Astrocyte (in vitro differentiated cells and primary cell): Measurements from ENCODE around the gene LOXL4. TPM values are rescaled to one million over a fixed set of nuclear protein-coding genes. Genes with fewer than 3 reads are reported as not detected.

Experiments used
- DNase-seq: peaks from one replicate; pipeline ENCODE4 v3.0.0-alpha.2; 2010; ENCODE audit warnings: low read depth
- FAIRE-seq: peaks from 2 replicates; lab custom pipeline; 2011; peaks lifted over from hg19 to GRCh38; lab: Jason Lieb, UNC
- H2AFZ ChIP-seq: 2 replicates; pipeline ENCODE4 v1.6.0; 2012; ENCODE audit warnings: low read depth, low read length, inconsistent platforms
- H3K27ac ChIP-seq: 2 replicates; pipeline ENCODE4 v1.5.1; 2011; ENCODE audit warnings: low read depth, low read length, inconsistent platforms
- H3K27me3 ChIP-seq: 2 replicates; pipeline ENCODE4 v1.6.0; 2011; ENCODE audit warnings: low read length, inconsistent platforms; ENCODE audit not compliant: insufficient read depth
- H3K36me3 ChIP-seq: 2 replicates; pipeline ENCODE4 v1.5.1; 2011; ENCODE audit warnings: low read length, inconsistent platforms; ENCODE audit not compliant: insufficient read depth
- H3K4me1 ChIP-seq: 2 replicates; pipeline ENCODE4 v1.5.1; 2011; ENCODE audit warnings: low read length, inconsistent platforms; ENCODE audit not compliant: insufficient read depth
- H3K4me2 ChIP-seq: 2 replicates; pipeline ENCODE4 v1.6.0; 2012; ENCODE audit warnings: low read length, inconsistent platforms
- H3K4me3 ChIP-seq: 2 replicates; pipeline ENCODE4 v1.5.1; 2011; ENCODE audit warnings: low read depth, mild to moderate bottlenecking, low read length, inconsistent platforms; ENCODE audit not compliant: insufficient read depth
- H3K79me2 ChIP-seq: 2 replicates; pipeline ENCODE4 v1.6.0; 2012; ENCODE audit warnings: mild to moderate bottlenecking, low read length, inconsistent platforms; ENCODE audit not compliant: insufficient read depth
- H3K9ac ChIP-seq: 2 replicates; pipeline ENCODE4 v1.6.0; 2012; ENCODE audit warnings: mild to moderate bottlenecking, low read length, inconsistent platforms
- H3K9me3 ChIP-seq: 2 replicates; pipeline ENCODE4 v1.5.1; 2012; ENCODE audit warnings: low read depth, mild to moderate bottlenecking, low read length, inconsistent platforms; ENCODE audit not compliant: insufficient read depth
- H4K20me1 ChIP-seq: 2 replicates; pipeline ENCODE4 v1.6.0; 2012; ENCODE audit warnings: low read length, inconsistent platforms; ENCODE audit not compliant: insufficient read depth
- H3K27ac Mint-ChIP-seq: one replicate; pipeline ENCODE4 v1.8.0; 2021; ENCODE audit warnings: mild to moderate bottlenecking, mixed read lengths; ENCODE audit not compliant: unreplicated experiment
- H3K27me3 Mint-ChIP-seq: one replicate; pipeline ENCODE4 v1.8.0; 2021; ENCODE audit warnings: low read depth, mixed read lengths; ENCODE audit not compliant: unreplicated experiment
- H3K36me3 Mint-ChIP-seq: one replicate; pipeline ENCODE4 v1.8.0; 2021; ENCODE audit warnings: low read depth, mixed read lengths; ENCODE audit not compliant: unreplicated experiment
- H3K4me1 Mint-ChIP-seq: one replicate; pipeline ENCODE4 v1.8.0; 2021; ENCODE audit warnings: low read depth, mixed read lengths; ENCODE audit not compliant: unreplicated experiment
- H3K4me3 Mint-ChIP-seq: one replicate; pipeline ENCODE4 v1.8.0; 2021; ENCODE audit warnings: mild to moderate bottlenecking, moderate library complexity, mixed read lengths; ENCODE audit not compliant: unreplicated experiment
- H3K9me3 Mint-ChIP-seq: one replicate; pipeline ENCODE4 v1.8.0; 2021; ENCODE audit warnings: mild to moderate bottlenecking, mixed read lengths; ENCODE audit not compliant: unreplicated experiment
- CTCF ChIP-seq: IDR thresholded peaks from 2 replicates; pipeline ENCODE4 v1.5.1; 2011; ENCODE audit warnings: low read depth, mild to moderate bottlenecking, inconsistent platforms, low read length, moderate library complexity; ENCODE audit not compliant: insufficient read depth
- EZH2 ChIP-seq: IDR thresholded peaks from 2 replicates; pipeline ENCODE4 v1.6.1; 2012; ENCODE audit warnings: mild to moderate bottlenecking, low read length, inconsistent platforms; ENCODE audit not compliant: insufficient read depth
- total RNA-seq: library from RNA; stranded (reverse); gene quantifications from 2 replicates; pipeline ENCODE4 v1.2.1, GENCODE V29; 2021

LOXL4 gene
- total RNA-seq, 1 donor from 2014 or later = 26.6 TPM

- FAIRE-seq = no peak
- Histone ChIP-seq H3K27ac (no peak overlapping the region), H3K4me3 (no peak overlapping the region), H3K27me3 (no peaks in the 10 kb centered on the region), H3K9me3 (no peaks in the 10 kb centered on the region), H3K36me3 (no peaks in the 10 kb centered on the region), H3K4me2 (no peak overlapping the region), H2AFZ (no peak overlapping the region), H3K9ac (no peak overlapping the region), H4K20me1 (peaks cover 18% of the 10 kb centered on the region), H3K4me1 (no peaks in the 10 kb centered on the region), H3K79me2 (peaks cover 19% of the 10 kb centered on the region)
- H3K9me3 Mint-ChIP-seq = peaks cover 18% of the 10 kb centered on the region
- TF ChIP-seq CTCF (no peak), EZH2 (no peak)
- H3K27me3 Mint-ChIP-seq = no peaks in the 10 kb centered on the region
- H3K36me3 Mint-ChIP-seq = peaks cover 15% of the 10 kb centered on the region
- no peak for DNase-seq
- H3K27ac Mint-ChIP-seq = no peak overlapping the region
- no peak overlapping the region for H3K4me3 Mint-ChIP-seq
- H3K4me1 Mint-ChIP-seq = no peaks in the 10 kb centered on the region
These were observed 41.4 kb downstream of the LOXL4 start for GRCh38 chr10:98226508-98227144.

DNA sequence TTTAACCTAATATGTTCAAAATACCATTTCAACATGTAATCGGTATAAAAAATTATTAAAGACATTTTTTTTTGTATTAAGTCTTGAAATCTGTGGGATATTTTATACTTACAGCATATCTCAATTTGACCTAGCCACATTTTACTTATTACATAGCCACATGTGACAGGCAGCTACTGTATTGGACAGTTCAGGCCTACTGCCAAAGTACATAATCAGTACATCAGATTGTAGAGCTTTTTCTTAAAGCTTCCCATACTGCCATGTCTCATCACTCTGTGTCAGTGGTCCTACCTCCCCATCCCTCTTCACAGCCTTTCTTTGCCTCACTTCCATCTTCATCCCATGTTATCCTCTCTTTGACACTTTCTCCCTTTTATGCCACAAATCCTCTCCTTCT lies 43.0 kb downstream of the LOXL4 start:
- Histone ChIP-seq H3K9me3 (no peaks in the 10 kb centered on the region), H3K4me1 (no peaks in the 10 kb centered on the region), H2AFZ (no peak overlapping the region), H3K36me3 (no peaks in the 10 kb centered on the region), H3K4me3 (no peak overlapping the region), H3K9ac (no peak overlapping the region), H3K4me2 (no peak overlapping the region), H3K79me2 (peaks cover 22% of the 10 kb centered on the region), H3K27ac (no peak overlapping the region), H3K27me3 (no peaks in the 10 kb centered on the region), H4K20me1 (peaks cover 19% of the 10 kb centered on the region)
- Mint-ChIP-seq H3K9me3 (peaks cover 18% of the 10 kb centered on the region), H3K27me3 (no peaks in the 10 kb centered on the region), H3K27ac (no peak overlapping the region), H3K36me3 (peaks cover 7% of the 10 kb centered on the region), H3K4me1 (no peaks in the 10 kb centered on the region), H3K4me3 (no peak overlapping the region)
- FAIRE-seq = no peak
- peak; percentile 12 for DNase-seq
- TF ChIP-seq EZH2 (no peak), CTCF (no peak)

GRCh38 chr10:98224509-98224908 lies 43.5 kb downstream of the LOXL4 start:
- no peak for TF ChIP-seq CTCF
- TF ChIP-seq EZH2 = no peak
- peaks cover 16% of the 10 kb centered on the region for H3K9me3 Mint-ChIP-seq
- H4K20me1 ChIP-seq = peaks cover 24% of the 10 kb centered on the region
- H3K4me3 ChIP-seq = no peak overlapping the region
- no peaks in the 10 kb centered on the region for H3K27me3 Mint-ChIP-seq
- no peak overlapping the region for H2AFZ ChIP-seq
- no peaks in the 10 kb centered on the region for H3K4me1 Mint-ChIP-seq
- no peak overlapping the region for H3K27ac Mint-ChIP-seq
- FAIRE-seq (no peak), DNase-seq (peak; percentile 19)
- H3K27me3 ChIP-seq = no peaks in the 10 kb centered on the region
- H3K4me3 Mint-ChIP-seq = no peak overlapping the region
- H3K4me1 ChIP-seq = no peaks in the 10 kb centered on the region
- no peaks in the 10 kb centered on the region for H3K36me3 ChIP-seq
- peaks cover 7% of the 10 kb centered on the region for H3K36me3 Mint-ChIP-seq
- H3K9me3 ChIP-seq = no peaks in the 10 kb centered on the region
- peak overlapping the region; percentile 19 for H3K4me2 ChIP-seq
- H3K27ac ChIP-seq = no peak overlapping the region
- no peak overlapping the region for H3K9ac ChIP-seq
- H3K79me2 ChIP-seq = peaks cover 26% of the 10 kb centered on the region
